Urothelium cell line (cell line): Measurements from ENCODE around the gene ABCC1.
"Not testable (repeated sequence)": the region's sequence is repeated elsewhere in the genome, so short reads cannot be mapped to it uniquely, and the experiment has no call there.

Experiments used
- DNase-seq: peaks from one replicate; pipeline ENCODE4 v3.0.0; 2011; ENCODE audit warnings: low spot score, mixed read lengths
- FAIRE-seq: peaks from 2 replicates; lab custom pipeline; 2011; peaks lifted over from hg19 to GRCh38; lab: Jason Lieb, UNC

Gene ABCC1

DNA sequence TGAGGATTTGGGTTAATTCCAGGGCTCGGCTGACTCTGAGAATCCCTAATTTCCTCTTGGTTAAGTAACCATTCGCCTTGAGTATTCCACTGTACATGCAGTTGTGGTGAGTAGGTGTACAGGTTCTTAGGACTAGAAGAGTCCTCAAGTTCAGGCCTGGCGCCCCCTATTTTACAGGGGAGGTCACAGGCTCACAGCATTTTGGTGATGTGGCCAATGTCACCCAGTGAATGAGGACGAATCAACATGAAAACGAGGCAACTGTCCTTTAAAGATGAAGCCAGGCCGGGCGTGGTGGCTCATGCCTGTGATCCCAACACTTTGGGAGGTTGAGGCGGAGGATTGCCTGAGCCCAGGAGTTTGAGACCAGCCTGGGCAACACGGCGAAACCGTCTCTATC is 218.5 kb downstream of the ABCC1 start:
- DNase-seq = no peak
- FAIRE-seq = no peak

DNA sequence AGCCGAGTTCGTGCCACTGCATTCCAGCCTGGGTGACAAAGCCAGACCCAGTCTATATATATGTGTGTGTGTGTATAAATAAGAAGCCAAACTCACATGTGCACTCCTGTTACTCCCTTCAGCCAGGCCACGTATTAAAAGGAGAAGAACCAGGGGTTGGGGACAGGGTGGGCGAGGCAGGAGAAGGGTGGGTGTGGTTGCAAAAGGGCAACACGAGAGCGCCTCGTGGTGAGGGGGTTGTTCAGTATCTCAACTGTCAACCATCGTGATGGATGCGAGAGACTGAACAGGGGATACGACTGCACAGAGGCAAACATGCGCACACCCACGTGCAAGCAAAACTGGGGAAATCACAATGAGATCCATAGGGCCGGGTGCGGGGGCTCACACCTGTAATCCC is 219.0 kb downstream of the ABCC1 start:
- DNase-seq (no peak), FAIRE-seq (no peak)

DNA sequence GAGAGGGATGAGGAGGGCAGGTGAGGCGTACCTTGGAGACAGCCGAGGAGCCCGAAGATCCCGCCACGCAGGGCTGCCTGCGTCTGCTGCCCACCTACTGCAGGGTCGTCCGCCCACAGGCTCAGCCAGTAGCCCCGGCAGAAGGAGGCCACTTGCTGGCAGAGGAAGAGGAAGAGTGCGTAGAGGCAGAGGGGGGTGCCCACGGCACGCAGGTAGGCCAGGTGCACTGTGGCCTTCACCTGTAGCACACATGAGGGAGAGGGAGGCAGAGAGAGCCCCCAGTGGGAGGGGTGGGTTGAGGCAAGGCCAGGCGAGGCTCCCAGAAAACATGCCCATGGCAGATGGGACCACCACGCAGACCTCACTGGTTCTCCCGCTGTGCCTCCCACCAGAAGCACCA is 220.2 kb downstream of the ABCC1 start:
- FAIRE-seq (no peak), DNase-seq (no peak)

DNA sequence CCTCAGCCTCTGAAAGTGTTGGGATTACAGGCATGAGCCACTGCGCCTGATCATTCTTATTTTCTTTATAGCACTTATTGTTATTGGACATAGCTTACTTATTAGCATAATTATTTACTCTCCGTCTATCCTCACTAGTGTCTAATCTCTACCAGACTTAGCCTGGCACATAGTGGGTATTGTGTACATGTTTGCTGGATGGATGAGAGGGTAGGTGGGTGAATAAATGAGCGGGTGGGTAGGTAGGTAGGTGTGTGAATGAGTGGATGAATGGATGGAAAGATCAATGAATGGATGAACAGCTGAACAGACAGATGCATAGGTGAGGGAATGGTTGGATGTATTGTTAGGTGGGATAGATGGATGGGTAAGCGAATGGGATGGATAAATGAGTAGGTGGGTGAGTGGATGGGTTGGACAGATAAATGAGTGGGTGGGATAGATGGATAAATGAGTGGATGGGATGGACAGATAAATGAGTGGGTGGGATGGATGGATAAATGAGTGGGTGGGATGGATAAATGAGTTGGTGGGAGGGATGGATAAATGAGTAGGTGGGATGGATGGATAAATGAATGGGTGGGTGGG is 222.0 kb downstream of the ABCC1 start:
- DNase-seq (no peak), FAIRE-seq (no peak)

DNA sequence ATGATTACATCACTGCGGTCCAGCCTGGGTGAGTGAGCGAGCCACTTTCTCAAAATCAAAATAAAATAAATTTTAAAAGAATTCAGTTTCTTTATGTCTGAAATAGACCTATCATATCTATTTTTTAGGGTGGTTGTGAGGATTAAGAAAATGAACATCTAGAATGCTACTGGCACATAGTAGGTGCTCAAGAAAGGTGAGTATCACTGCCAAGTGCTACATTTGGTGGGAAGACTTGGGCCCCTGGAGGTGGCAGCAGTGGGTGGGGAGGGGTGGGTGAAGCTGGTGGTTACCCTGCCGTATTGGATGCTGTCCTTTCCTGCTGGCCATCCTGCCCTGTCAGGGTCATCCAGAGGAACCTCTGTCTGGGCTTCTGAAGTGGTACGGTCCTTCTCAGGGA is 223.6 kb downstream of the ABCC1 start:
- FAIRE-seq (no peak), DNase-seq (no peak)

DNA sequence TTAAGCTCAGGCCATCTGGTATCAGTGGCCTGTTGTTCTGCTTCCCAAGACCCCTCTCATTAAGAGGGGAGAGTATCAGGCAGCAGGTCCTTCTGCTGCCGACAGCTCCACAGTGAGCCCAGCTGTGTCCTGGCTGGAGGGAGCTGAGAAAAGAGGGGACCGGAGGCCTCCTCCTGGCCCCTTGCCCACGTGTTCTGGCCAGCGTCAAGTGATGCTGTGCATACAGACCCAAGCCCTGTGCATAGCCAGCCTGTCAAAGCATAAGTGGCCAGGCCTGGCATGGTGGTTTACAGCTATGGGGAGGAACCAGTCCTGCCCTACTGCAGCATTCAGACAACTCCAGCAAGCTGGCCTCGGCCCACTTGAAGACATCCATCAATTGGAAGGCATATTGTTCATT is 225.9 kb downstream of the ABCC1 start:
- no peak for DNase-seq
- FAIRE-seq = no peak

DNA sequence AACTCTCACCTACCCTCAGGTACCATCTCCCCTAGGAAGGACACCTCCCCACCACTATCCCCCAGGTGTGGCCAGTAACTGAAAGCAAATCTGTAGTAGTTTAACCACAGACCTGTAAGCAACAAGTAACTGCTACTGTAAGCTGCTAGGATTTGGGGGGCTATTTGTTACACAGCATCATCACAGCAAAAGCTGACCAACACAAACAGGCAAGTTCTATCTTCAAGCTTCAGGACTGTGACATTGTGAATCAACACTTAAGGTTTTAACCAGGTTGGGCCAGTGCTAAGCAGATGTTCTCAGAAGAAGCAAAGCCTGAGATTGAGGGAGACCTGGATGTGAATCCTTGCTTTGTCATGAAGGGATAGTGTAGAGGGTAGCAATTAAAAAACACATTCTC is 226.9 kb downstream of the ABCC1 start:
- FAIRE-seq = no peak

DNA sequence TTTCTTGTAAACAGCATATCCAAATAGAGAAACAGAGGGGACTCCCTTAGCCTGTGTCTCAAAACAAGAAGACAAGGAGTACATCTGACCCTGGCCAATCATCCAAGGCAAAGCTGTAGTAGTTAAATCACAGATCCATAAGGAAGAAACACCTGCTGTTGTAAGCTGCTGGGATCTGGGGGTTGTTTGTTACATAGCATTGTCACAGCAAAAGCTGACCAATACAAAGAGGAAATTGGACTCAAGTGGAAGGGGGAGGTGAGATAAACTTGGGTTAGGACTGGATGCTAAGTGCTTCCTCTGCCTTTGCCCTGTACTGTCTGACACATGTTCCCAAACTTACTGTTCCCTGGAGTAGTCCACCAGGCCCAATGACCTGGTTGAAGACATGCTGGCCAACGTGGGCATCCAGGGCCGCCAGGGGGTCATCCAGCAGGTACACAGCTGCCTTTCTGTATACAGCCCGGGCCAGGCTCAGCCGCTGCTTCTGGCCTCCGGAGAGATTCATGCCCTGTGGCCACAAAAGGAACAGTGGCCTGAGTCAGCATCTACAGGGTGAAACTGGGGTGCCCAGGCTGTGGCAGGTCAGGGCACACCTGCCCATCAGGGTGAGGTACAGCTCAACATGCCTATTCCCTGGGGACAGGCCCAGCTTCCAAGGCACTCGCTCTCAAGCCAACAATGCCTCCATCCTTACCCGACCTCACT is 229.2 kb downstream of the ABCC1 start:
- FAIRE-seq = no peak
- no peak for DNase-seq

More for the DNA sequence above, 226.9 kb downstream of the ABCC1 start:
- no peak for DNase-seq

DNA sequence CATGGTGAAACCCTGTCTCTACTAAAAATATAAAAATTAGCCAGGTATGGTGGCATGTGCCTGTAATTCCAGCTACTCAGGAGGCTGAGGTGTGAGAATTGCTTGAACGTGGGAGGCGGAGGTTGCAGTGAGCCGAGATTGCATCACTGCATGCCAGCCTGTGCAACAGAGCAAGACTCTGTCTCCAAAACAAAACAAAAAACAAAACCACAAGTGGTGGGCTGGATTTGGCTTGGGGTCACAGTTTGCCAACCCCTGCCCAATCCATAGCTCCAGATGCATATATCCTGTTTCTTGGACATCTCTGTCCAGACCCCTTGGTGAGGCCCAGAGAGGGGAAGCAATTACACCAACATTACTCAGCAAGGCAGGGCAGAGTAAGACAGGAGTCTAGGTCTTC is 232.3 kb downstream of the ABCC1 start:
- FAIRE-seq, DNase-seq: not testable (repeated sequence)

DNA sequence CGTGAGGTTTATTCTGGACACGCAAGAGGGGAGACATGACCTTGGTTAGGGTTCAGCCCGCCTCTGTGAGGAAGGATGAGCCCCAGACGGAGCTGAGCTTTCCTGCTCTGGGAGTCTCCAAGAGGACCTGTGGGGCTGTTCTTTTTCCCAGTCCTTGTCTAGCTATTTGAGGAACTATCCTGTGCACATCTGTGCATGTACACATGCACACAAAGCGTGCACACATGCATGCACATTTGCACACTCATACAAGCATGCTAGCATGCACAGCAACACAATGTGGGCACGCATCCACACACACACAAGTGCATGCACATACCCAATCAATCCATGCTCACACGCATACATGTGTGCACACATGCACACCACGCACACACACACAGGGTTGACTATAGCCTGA is 233.5 kb downstream of the ABCC1 start:
- no peak for DNase-seq
- peak; percentile 94 for FAIRE-seq

DNA sequence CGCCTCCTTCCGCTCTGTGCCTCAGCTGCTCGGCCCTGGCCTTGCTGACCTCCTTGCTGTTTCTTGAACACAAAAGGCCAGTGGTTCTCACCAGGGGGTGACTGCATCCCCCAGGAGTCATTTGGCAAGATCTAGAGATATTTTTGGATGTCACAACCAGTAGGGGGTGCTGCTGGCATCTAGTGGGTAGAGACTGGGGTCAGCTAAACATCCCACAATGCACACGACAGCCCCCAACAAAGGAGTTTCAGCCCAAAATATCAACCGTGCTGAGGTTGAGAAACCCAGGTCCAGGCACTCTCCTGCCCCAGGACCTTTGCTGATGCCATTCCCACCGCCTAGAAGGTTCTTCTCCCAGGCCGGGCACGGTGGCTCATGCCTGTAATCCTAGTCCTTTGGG is 234.1 kb downstream of the ABCC1 start:
- no peak for DNase-seq

DNA sequence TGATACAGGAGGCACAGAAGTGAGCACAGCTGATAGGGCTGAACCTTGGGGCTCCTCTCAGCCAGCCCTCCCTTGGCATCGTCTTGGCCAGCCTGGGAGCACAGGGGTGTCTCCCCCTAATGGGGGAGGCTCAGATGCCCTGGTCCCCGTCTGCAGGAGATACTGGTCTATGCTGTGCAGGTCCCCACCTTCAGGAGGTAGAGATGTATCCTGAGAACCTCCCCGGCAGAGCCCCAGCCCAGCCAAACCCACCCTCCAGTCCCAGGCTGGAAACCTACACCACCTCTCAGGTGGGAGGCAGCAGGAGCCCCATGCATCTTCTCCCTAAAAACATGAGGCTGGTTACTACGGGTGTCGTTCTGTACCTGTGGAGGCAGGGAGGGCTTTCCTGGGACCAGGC is 235.2 kb downstream of the ABCC1 start:
- DNase-seq = no peak
- FAIRE-seq = no peak

More for the DNA sequence above, 234.1 kb downstream of the ABCC1 start:
- no peak for FAIRE-seq

DNA sequence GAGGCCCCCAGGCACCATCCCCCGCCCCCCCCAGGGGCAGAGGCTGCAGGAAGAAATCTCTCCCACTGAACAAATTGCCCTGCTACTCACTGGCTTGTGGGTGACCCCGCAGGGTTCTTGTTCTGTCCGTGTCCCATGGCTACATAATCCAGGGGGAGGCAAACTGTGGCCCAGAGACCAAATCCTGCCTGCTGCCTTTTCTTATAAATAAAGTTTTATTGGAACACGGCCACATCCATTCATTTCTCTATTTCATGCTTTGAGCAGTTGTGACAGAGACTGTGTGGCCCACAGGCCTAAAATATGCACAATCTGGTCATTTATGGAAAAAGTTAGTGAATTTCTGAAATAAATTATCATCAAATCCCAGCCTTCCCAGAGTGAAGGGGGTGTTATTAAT is 235.7 kb downstream of the ABCC1 start:
- FAIRE-seq = no peak

DNA sequence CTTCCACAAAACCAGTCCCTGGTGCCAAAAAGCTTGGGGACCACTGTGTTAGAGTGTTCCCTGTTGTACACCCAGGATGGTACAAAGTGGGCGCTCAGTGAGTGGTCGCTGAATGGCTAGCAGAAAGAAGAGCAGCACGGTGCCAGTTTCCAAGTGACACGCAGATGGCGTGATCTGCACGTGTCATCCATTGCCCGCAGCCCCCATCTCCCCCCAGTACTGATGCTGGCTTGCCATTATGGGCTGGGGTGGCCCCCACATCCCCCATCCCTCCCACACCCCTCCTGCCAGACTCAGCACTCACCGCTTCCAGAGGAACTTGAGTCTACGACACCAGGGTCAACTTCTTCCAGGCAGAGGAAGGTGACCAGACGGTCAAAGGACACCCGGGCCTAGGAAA is 237.4 kb downstream of the ABCC1 start:
- FAIRE-seq (no peak), DNase-seq (no peak)

More for the DNA sequence above, 235.7 kb downstream of the ABCC1 start:
- no peak for DNase-seq

DNA sequence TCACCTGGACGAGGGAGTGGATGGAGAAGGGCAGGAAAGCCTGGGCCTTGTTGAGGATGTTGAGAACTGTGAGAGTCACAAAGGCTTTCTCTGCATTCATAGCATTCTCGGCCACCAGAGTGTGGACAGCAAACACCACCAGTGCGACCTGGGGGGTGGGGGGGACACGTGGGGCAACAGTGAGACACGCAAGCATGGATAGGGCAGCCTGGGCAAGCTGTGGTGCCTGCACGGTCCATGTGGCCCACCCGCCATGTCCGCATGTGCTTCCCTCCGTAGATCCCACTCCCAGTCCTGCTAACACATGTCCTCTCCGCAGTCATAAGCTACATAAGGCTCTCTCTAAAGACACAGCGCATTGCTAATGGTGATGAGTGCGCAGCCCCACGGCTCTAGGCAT is 239.4 kb downstream of the ABCC1 start:
- no peak for DNase-seq

DNA sequence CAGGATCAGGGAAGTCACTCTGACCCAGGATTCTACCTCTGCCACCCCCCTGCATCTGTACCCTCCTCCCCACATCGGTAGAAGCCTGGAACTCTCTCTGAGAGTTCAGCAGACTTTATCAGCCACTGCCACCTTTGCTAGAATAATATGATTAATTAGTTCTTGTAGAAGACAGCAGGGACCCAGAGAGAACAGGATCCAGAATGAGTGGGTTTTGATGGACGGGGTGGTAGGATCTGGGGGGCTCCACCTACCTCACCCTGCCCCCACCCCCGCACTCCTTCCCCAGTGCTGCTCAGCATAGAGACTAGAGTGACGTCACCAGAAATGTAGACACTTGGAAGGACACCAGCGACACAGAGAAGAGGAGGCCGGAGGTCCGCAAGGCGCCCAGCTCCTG is 240.4 kb downstream of the ABCC1 start:
- DNase-seq (no peak), FAIRE-seq (no peak)

More for the DNA sequence above, 239.4 kb downstream of the ABCC1 start:
- FAIRE-seq = no peak

DNA sequence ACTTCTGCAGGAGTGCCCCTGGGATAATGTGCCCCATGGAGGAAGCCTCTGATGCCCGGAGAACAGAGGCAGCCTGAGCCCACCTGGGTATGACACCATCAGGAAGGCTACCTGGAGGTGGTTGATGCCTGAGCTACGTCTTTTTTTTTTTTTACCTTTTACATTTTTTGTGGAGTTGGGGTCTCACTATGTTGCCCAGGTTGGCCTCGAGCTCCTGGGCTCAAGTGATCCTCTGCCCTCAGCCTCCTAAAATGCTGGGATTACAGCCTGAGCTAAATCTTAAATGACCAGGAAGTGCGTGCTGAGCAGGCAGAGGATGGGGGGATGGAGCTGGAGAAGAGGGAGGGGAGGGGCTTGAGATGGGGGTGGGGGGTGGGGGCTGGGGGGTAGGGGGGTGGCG is 241.1 kb downstream of the ABCC1 start:
- DNase-seq (no peak), FAIRE-seq (no peak)

DNA sequence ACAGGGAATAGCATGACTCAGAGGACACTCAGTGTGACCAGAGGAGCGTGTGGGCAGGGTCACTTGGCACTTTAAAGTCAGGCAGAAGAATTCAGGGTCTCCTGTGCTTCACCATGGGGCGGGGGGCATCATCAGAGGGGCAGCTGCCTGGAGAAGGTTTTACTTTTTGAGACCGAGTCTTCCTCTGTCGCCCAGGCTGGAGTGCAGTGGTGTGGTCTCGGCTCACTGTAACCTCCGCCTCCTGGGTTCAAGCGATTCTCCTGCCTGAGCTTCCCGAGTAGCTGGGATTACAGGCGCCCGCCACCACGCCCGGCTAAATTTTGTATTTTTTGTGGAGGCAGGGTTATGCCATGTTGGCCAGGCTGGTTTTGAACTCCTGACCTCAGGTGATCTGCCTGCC is 241.6 kb downstream of the ABCC1 start:
- not testable (repeated sequence) for DNase-seq

DNA sequence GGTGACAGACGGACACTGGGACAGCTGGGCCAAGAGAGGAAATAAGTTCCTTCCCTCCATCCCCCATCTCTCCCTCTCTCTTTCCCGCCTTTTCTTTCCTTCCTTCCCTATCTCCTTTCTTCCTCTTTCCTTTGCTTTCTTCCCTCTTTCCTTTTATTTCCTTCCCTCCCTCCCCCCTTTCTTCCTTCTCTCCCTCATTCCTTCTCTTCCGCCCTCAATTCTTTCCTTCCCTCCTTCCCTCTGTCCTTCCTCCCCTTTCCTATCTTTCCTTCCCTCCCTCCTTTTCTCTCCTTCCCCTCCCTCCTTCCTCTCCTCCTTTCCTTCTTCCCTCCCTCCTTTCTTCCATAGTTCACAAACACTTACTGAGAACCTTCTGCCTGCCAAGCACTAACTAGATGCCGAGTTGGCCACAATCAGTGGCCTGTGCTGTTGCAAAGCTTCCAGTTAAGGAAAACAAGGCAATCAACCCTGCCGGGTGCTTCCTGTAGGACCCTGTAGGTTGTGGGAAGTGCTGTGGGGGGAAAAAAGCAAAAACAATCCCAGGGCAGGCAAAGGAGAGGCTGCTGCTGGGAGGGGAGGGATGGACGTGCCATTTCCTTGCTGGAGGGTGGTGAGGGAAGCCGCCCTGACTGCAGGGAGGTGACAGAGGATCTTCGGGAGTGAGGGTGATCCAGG is 242.2 kb downstream of the ABCC1 start:
- DNase-seq (no peak), FAIRE-seq (no peak)

More for the DNA sequence above, 241.6 kb downstream of the ABCC1 start:
- FAIRE-seq = not testable (repeated sequence)
